GM23338 (cell line): ENCODE results near the gene RFX2. TPM values are rescaled to one million over a fixed set of nuclear protein-coding genes. Genes with fewer than 3 reads are reported as not detected.

Experiments used
- ATAC-seq: fragments of 200-7000 bp; cut with Tn5 transposase; 3 replicates; pipeline ENCODE4 v1.9.1; 2020
- DNase-seq: peaks from one replicate; pipeline ENCODE4 v3.0.0-alpha.2; 2015; ENCODE audit warnings: low spot score
- H2AFZ ChIP-seq: fragments of 200-600 bp; sonication (generic); 2 replicates; pipeline ENCODE4 v1.8.0; 2016; ENCODE audit warnings: antibody characterized with exemption, mild to moderate bottlenecking, moderate library complexity
- H3F3A ChIP-seq: fragments of 200-600 bp; sonication (generic); replicated peaks from 2 replicates; pipeline ENCODE4 v1.8.0; 2017; ENCODE audit warnings: antibody characterized with exemption, mixed run types, low read depth
- H3K27ac ChIP-seq: fragments of 200-600 bp; sonication (generic); 2 replicates; pipeline ENCODE4 v1.6.1; 2016; ENCODE audit warnings: low read depth
- H3K27me3 ChIP-seq: fragments of 200-600 bp; sonication (generic); 2 replicates; pipeline ENCODE4 v1.8.0; 2016; ENCODE audit warnings: mild to moderate bottlenecking, mixed run types, moderate library complexity; ENCODE audit not compliant: insufficient read depth
- H3K36me3 ChIP-seq: fragments of 200-600 bp; sonication (generic); 2 replicates; pipeline ENCODE4 v1.8.0; 2016; ENCODE audit warnings: mild to moderate bottlenecking; ENCODE audit not compliant: insufficient read depth
- H3K4me1 ChIP-seq: fragments of 200-600 bp; sonication (generic); 2 replicates; pipeline ENCODE4 v1.8.0; 2016; ENCODE audit warnings: mild to moderate bottlenecking, moderate library complexity; ENCODE audit not compliant: insufficient read depth
- H3K4me2 ChIP-seq: fragments of 200-600 bp; sonication (generic); 2 replicates; pipeline ENCODE4 v1.7.1; 2017; ENCODE audit warnings: mixed run types
- H3K4me3 ChIP-seq: fragments of 200-600 bp; sonication (generic); 2 replicates; pipeline ENCODE4 v1.6.1; 2016; ENCODE audit warnings: mixed run types
- H3K79me2 ChIP-seq: fragments of 200-600 bp; sonication (generic); replicated peaks from 2 replicates; pipeline ENCODE4 v1.8.0; 2017; ENCODE audit warnings: mild to moderate bottlenecking; ENCODE audit not compliant: insufficient read depth
- H3K9me2 ChIP-seq: fragments of 200-600 bp; sonication (generic); 2 replicates; pipeline ENCODE4 v1.8.0; 2017; ENCODE audit not compliant: insufficient read depth
- H4K20me1 ChIP-seq: fragments of 200-600 bp; sonication (generic); replicated peaks from 2 replicates; pipeline ENCODE4 v1.8.0; 2017; ENCODE audit warnings: mild to moderate bottlenecking; ENCODE audit not compliant: insufficient read depth
- H3K27ac Mint-ChIP-seq: 2 replicates; pipeline ENCODE4 v1.8.0; 2020; ENCODE audit warnings: inconsistent platforms, mild to moderate bottlenecking, moderate library complexity, mixed read lengths
- H3K27me3 Mint-ChIP-seq: 3 replicates; pipeline ENCODE4 v1.8.0; 2022; ENCODE audit warnings: low read depth, mild to moderate bottlenecking, moderate library complexity, mixed read lengths, inconsistent platforms; ENCODE audit not compliant: insufficient read depth, poor library complexity
- H3K36me3 Mint-ChIP-seq: 3 replicates; pipeline ENCODE4 v1.8.0; 2021; ENCODE audit warnings: low read depth, mild to moderate bottlenecking, inconsistent platforms, moderate library complexity, mixed read lengths
- H3K4me1 Mint-ChIP-seq: 3 replicates; pipeline ENCODE4 v1.8.0; 2020; ENCODE audit warnings: mild to moderate bottlenecking, inconsistent platforms, mixed read lengths
- H3K4me3 Mint-ChIP-seq: 3 replicates; pipeline ENCODE4 v1.8.0; 2021; ENCODE audit warnings: moderate library complexity, mild to moderate bottlenecking, inconsistent platforms, mixed read lengths
- H3K9me3 Mint-ChIP-seq: 3 replicates; pipeline ENCODE4 v1.8.0; 2020; ENCODE audit warnings: moderate library complexity, mild to moderate bottlenecking, inconsistent platforms, mixed read lengths
- CREB1 ChIP-seq: fragments of 250-450 bp; sonication (Bioruptor Pico); IDR thresholded peaks from 2 replicates; pipeline ENCODE4 v1.5.0; 2020; ENCODE audit warnings: low read depth, mild to moderate bottlenecking, moderate library complexity
- EZH2 ChIP-seq: fragments of 200-600 bp; sonication (generic); IDR thresholded peaks from one replicate; pipeline ENCODE4 v1.8.0; 2017; ENCODE audit warnings: antibody characterized with exemption, mild to moderate bottlenecking, low read depth; ENCODE audit not compliant: unreplicated experiment
- EZH2phosphoT487 ChIP-seq: fragments of 200-600 bp; sonication (generic); IDR thresholded peaks from one replicate; pipeline ENCODE4 v1.8.1; 2018; ENCODE audit warnings: antibody characterized with exemption; ENCODE audit not compliant: unreplicated experiment
- JUNB ChIP-seq: IDR thresholded peaks from one replicate; pipeline ENCODE4 v1.6.1; 2016; ENCODE audit warnings: antibody characterized with exemption; ENCODE audit not compliant: unreplicated experiment
- NANOG ChIP-seq: IDR thresholded peaks from 2 replicates; pipeline ENCODE4 v1.6.1; 2016; ENCODE audit warnings: antibody characterized with exemption, borderline replicate concordance
- POLR2AphosphoS5 ChIP-seq: IDR thresholded peaks from 2 replicates; pipeline ENCODE4 v1.6.1; 2016; ENCODE audit warnings: antibody characterized with exemption, low read depth
- STAT1 ChIP-seq: IDR thresholded peaks from one replicate; pipeline ENCODE4 v1.6.1; 2016; ENCODE audit warnings: antibody characterized with exemption; ENCODE audit not compliant: unreplicated experiment
- ZNF114 ChIP-seq: fragments of 250-450 bp; sonication (Bioruptor Pico); IDR thresholded peaks from 2 replicates; pipeline ENCODE4 v1.5.0; 2020; ENCODE audit warnings: mild to moderate bottlenecking, moderate library complexity
- ZNF331 ChIP-seq: fragments of 250-450 bp; sonication (Bioruptor Pico); IDR thresholded peaks from 2 replicates; pipeline ENCODE4 v1.5.0; 2020; ENCODE audit warnings: low read depth, mild to moderate bottlenecking, moderate library complexity
- polyA plus RNA-seq: library from polyadenylated mRNA; unstranded; fragments of >200 nt; fragmentation: Nextera tagmentation; extraction: Ambion mirVana; gene quantifications from 2 replicates; pipeline ENCODE4 v1.2.1, GENCODE V29; 2016
- total RNA-seq: library from RNA; depleted of rRNA; stranded (reverse); fragments of >200 nt; shearing (Covaris generic); gene quantifications from 2 replicates; pipeline ENCODE4 v1.2.3, GENCODE V29; 2014
- TF ChIP-seq, protein P1 (sequence below): IDR thresholded peaks from one replicate; pipeline ENCODE4 v1.6.1; 2018; ENCODE audit warnings: antibody characterized with exemption; ENCODE audit not compliant: unreplicated experiment
- TF ChIP-seq, protein P2 (sequence below), 2 experiments: fragments of 200-600 bp in 1 of 2; sonication (generic) in 1 of 2; conservative IDR thresholded peaks; 2 replicates each; pipeline versions ENCODE4 v1.5.1 to v1.6.1; 2016 to 2017; ENCODE audit warnings: antibody characterized with exemption in 2 of 2, low read depth in 2 of 2, mild to moderate bottlenecking in 2 of 2, moderate library complexity in 1 of 2

Gene RFX2
- total and polyA plus RNA-seq, 2 experiments from 2014 or later: 4.6 to 13.0 TPM

- no peaks in the 10 kb centered on the region; the same call in 2 of the 3 replicates for H3K9me3 Mint-ChIP-seq
- Histone ChIP-seq H3K4me2 (no peak overlapping the region), H3K36me3 (no peaks in the 10 kb centered on the region), H3K79me2 (no peaks in the 10 kb centered on the region), H3K9me2 (no peaks in the 10 kb centered on the region), H3K27me3 (no peaks in the 10 kb centered on the region), H3K4me1 (peaks cover 5% of the 10 kb centered on the region; the same call in 1 of the 2 replicates), H4K20me1 (no peaks in the 10 kb centered on the region), H2AFZ (no peak overlapping the region), H3K4me3 (no peak overlapping the region), H3F3A (no peaks in the 10 kb centered on the region), H3K27ac (no peak overlapping the region)
- peaks cover 19% of the 10 kb centered on the region for H3K4me1 Mint-ChIP-seq
- DNase-seq (no peak), ATAC-seq (no peak)
- no peaks in the 10 kb centered on the region for H3K36me3 Mint-ChIP-seq
- H3K27me3 Mint-ChIP-seq: peaks cover 20% of the 10 kb centered on the region
- TF ChIP-seq, protein P1, sequence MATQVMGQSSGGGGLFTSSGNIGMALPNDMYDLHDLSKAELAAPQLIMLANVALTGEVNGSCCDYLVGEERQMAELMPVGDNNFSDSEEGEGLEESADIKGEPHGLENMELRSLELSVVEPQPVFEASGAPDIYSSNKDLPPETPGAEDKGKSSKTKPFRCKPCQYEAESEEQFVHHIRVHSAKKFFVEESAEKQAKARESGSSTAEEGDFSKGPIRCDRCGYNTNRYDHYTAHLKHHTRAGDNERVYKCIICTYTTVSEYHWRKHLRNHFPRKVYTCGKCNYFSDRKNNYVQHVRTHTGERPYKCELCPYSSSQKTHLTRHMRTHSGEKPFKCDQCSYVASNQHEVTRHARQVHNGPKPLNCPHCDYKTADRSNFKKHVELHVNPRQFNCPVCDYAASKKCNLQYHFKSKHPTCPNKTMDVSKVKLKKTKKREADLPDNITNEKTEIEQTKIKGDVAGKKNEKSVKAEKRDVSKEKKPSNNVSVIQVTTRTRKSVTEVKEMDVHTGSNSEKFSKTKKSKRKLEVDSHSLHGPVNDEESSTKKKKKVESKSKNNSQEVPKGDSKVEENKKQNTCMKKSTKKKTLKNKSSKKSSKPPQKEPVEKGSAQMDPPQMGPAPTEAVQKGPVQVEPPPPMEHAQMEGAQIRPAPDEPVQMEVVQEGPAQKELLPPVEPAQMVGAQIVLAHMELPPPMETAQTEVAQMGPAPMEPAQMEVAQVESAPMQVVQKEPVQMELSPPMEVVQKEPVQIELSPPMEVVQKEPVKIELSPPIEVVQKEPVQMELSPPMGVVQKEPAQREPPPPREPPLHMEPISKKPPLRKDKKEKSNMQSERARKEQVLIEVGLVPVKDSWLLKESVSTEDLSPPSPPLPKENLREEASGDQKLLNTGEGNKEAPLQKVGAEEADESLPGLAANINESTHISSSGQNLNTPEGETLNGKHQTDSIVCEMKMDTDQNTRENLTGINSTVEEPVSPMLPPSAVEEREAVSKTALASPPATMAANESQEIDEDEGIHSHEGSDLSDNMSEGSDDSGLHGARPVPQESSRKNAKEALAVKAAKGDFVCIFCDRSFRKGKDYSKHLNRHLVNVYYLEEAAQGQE: no peak
- no peak for TF ChIP-seq ZNF331 (CRISPR knock-in tag)
- H3K4me3 Mint-ChIP-seq: no peak overlapping the region
- no peak overlapping the region for H3K27ac Mint-ChIP-seq
These were observed 47.2 kb downstream of the RFX2 start for GRCh38 chr19:6062961-6063575.

DNA sequence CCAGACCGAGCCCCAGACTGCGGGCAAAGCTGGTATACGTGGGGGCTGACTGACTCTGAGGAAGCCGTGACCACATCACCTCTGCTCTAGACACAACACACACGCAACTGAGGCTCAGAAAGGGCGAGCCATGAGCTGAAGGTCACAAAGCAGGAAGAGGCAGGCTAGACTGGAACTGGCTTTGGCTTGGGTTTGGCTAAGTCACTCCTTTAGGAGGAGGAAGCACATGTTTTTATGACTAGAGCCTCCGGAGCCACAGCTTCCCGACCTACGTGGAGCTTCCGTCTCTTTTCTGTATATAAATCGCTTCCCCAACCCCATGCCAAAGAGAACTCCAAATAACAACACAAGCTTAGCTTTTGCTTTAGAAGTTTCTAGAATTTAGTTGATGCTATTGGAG is 48.0 kb downstream of the RFX2 start:
- peaks cover 26% of the 10 kb centered on the region for H3K27me3 Mint-ChIP-seq
- Histone ChIP-seq H3K4me1 (peaks cover 5% of the 10 kb centered on the region; the same call in 1 of the 2 replicates), H3K4me3 (no peak overlapping the region), H3F3A (no peaks in the 10 kb centered on the region), H4K20me1 (no peaks in the 10 kb centered on the region), H3K9me2 (no peaks in the 10 kb centered on the region), H3K27ac (peak overlapping the region; percentile 19; the same call in 1 of the 2 replicates), H3K27me3 (no peaks in the 10 kb centered on the region), H3K4me2 (no peak overlapping the region), H2AFZ (no peak overlapping the region), H3K79me2 (no peaks in the 10 kb centered on the region), H3K36me3 (no peaks in the 10 kb centered on the region)
- H3K9me3 Mint-ChIP-seq: no peaks in the 10 kb centered on the region; the same call in 2 of the 3 replicates
- peaks cover 25% of the 10 kb centered on the region for H3K4me1 Mint-ChIP-seq
- no peak overlapping the region for H3K4me3 Mint-ChIP-seq
- ATAC-seq (no peak), DNase-seq (no peak)
- no peak overlapping the region for H3K27ac Mint-ChIP-seq
- H3K36me3 Mint-ChIP-seq: no peaks in the 10 kb centered on the region
- TF ChIP-seq EZH2phosphoT487 (no peak), ZNF114 (CRISPR knock-in tag) (no peak), NANOG (no peak), JUNB (no peak), CREB1 (CRISPR knock-in tag) (no peak), EZH2 (no peak), ZNF331 (CRISPR knock-in tag) (no peak), STAT1 (no peak), POLR2AphosphoS5 (no peak)
- TF ChIP-seq, protein P1: no peak
- TF ChIP-seq, protein P2, sequence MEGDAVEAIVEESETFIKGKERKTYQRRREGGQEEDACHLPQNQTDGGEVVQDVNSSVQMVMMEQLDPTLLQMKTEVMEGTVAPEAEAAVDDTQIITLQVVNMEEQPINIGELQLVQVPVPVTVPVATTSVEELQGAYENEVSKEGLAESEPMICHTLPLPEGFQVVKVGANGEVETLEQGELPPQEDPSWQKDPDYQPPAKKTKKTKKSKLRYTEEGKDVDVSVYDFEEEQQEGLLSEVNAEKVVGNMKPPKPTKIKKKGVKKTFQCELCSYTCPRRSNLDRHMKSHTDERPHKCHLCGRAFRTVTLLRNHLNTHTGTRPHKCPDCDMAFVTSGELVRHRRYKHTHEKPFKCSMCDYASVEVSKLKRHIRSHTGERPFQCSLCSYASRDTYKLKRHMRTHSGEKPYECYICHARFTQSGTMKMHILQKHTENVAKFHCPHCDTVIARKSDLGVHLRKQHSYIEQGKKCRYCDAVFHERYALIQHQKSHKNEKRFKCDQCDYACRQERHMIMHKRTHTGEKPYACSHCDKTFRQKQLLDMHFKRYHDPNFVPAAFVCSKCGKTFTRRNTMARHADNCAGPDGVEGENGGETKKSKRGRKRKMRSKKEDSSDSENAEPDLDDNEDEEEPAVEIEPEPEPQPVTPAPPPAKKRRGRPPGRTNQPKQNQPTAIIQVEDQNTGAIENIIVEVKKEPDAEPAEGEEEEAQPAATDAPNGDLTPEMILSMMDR (conservative IDR thresholded peaks at IDR 0.05; ENCODE audit: low read depth in 2 of 2): no peak
